Adrenal gland (tissue), 5 donors: ENCODE results near the gene NARS2.

ENCODE experiments used
- POLR2A ChIP-seq, 2 donors: fragments of 450-650 bp; IDR thresholded peaks; one replicate each; pipeline ENCODE4 v1.6.1; 2017; ENCODE audit warnings: antibody characterized with exemption in 2 of 2, mild to moderate bottlenecking in 2 of 2, moderate library complexity in 1 of 2
- TF ChIP-seq, protein P1 (sequence below), 6 experiments: fragments of 450-650 bp in 4 of 6; fragments of 200-600 bp in 2 of 6; sonication (generic) in 1 of 6; IDR thresholded peaks; 1 replicate in 5 of 6; 2 replicates in 1 of 6; pipeline versions ENCODE4 v1.5.1 to v1.8.0; 2016 to 2021; ENCODE audit warnings: antibody characterized with exemption in 6 of 6, mild to moderate bottlenecking in 2 of 6, moderate library complexity in 1 of 6
- donor health status: DM: no; HTN: no; CAD: no.

GRCh38 chr11:78567209-78567608 is 7.5 kb downstream of the NARS2 start:
- TF ChIP-seq, protein P1, sequence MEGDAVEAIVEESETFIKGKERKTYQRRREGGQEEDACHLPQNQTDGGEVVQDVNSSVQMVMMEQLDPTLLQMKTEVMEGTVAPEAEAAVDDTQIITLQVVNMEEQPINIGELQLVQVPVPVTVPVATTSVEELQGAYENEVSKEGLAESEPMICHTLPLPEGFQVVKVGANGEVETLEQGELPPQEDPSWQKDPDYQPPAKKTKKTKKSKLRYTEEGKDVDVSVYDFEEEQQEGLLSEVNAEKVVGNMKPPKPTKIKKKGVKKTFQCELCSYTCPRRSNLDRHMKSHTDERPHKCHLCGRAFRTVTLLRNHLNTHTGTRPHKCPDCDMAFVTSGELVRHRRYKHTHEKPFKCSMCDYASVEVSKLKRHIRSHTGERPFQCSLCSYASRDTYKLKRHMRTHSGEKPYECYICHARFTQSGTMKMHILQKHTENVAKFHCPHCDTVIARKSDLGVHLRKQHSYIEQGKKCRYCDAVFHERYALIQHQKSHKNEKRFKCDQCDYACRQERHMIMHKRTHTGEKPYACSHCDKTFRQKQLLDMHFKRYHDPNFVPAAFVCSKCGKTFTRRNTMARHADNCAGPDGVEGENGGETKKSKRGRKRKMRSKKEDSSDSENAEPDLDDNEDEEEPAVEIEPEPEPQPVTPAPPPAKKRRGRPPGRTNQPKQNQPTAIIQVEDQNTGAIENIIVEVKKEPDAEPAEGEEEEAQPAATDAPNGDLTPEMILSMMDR (IDR thresholded peaks at IDR 0.05): no peak
- TF ChIP-seq POLR2A (IDR thresholded peaks at IDR 0.05): no peak
